Measurements from ENCODE around the gene CFAP20.

Gene CFAP20

GRCh38 chr16:58114827-58115825, 14.1 kb downstream of the CFAP20 start:
- Histone ChIP-seq H3K36me3 (ENCODE audit: control insufficient read depth in 2 of 2, insufficient read depth in 2 of 2, low read length in 2 of 2) (peaks cover 28 to 35% of the 10 kb centered on the region in 2 donors), H3K9ac (ENCODE audit: low read depth in 1 of 2, low read length in 2 of 2) (no peak overlapping the region), H3K27me3 (ENCODE audit: control insufficient read depth in 2 of 2, insufficient read depth in 2 of 2, low read length in 2 of 2) (no peaks in the 10 kb centered on the region), H3K4me3 (ENCODE audit: low read length in 2 of 2) (no peak overlapping the region), H3K27ac (ENCODE audit: low read depth in 2 of 2, low read length in 2 of 2) (no peak overlapping the region), H3K9me3 (ENCODE audit: control insufficient read depth in 2 of 2, low read length in 2 of 2) (no peaks in the 10 kb centered on the region), H3K4me1 (ENCODE audit: control insufficient read depth in 2 of 2, insufficient read depth in 2 of 2, low read length in 2 of 2) (peaks cover 2 to 3% of the 10 kb centered on the region in 2 donors)

GRCh38 chr16:58111302-58111627, 17.9 kb downstream of the CFAP20 start:
- no peak overlapping the region for H3K9ac ChIP-seq (ENCODE audit: low read depth in 1 of 2, low read length in 2 of 2)
- no peaks in the 10 kb centered on the region for H3K9me3 ChIP-seq (ENCODE audit: control insufficient read depth in 2 of 2, low read length in 2 of 2)
- no peak overlapping the region for H3K4me3 ChIP-seq (ENCODE audit: low read length in 2 of 2)
- H3K27ac ChIP-seq (ENCODE audit: low read depth in 2 of 2, low read length in 2 of 2) = no peak overlapping the region
- no peaks in the 10 kb centered on the region for H3K27me3 ChIP-seq (ENCODE audit: control insufficient read depth in 2 of 2, insufficient read depth in 2 of 2, low read length in 2 of 2)
- peaks cover 24 to 29% of the 10 kb centered on the region in 2 donors for H3K36me3 ChIP-seq (ENCODE audit: control insufficient read depth in 2 of 2, insufficient read depth in 2 of 2, low read length in 2 of 2)
- peaks cover 0 to 3% of the 10 kb centered on the region in 2 donors for H3K4me1 ChIP-seq (ENCODE audit: control insufficient read depth in 2 of 2, insufficient read depth in 2 of 2, low read length in 2 of 2)

DNA sequence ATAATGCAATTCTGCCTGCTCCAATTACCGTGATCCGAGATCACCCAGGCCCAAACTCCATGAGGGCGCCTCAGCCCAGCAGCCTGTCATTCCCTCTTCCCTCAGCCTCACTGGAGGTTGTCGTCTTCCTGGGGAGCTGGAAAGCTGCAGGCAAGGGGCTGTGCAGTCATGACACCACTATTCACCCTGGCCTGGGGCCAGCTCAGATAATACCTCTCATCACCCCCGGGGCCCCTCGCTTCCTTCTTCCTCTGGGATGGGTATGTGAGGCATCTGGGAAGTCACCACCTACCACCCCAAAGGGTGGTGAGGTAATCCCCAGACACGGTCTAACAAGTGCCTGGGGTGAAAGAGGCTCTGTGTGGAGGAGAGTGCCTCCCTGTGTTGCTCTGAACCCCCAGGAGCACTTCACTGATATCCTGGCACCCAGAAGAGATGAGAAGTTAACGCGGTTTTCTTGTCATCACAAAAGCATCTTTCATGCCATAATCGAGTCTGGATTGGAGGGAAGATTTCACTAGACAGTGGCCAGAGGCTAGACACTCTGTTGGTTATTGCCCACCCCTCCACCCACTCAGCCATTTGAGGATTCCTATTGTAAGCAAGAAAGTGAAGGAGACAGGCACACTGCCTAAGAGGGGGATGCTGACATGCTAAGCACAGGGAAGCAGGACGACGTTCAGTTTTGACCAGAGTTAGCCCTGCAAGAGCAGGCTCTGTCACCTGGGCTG, 18.4 kb downstream of the CFAP20 start:
- no peaks in the 10 kb centered on the region for H3K27me3 ChIP-seq (ENCODE audit: control insufficient read depth in 2 of 2, insufficient read depth in 2 of 2, low read length in 2 of 2)
- H3K36me3 ChIP-seq (ENCODE audit: control insufficient read depth in 2 of 2, insufficient read depth in 2 of 2, low read length in 2 of 2) = peaks cover 19 to 24% of the 10 kb centered on the region in 2 donors
- H3K9me3 ChIP-seq (ENCODE audit: control insufficient read depth in 2 of 2, low read length in 2 of 2) = no peaks in the 10 kb centered on the region
- no peak overlapping the region for H3K27ac ChIP-seq (ENCODE audit: low read depth in 2 of 2, low read length in 2 of 2)
- H3K4me3 ChIP-seq (ENCODE audit: low read length in 2 of 2) = no peak overlapping the region
- H3K4me1 ChIP-seq (ENCODE audit: control insufficient read depth in 2 of 2, insufficient read depth in 2 of 2, low read length in 2 of 2) = peaks cover 0 to 3% of the 10 kb centered on the region in 2 donors
- no peak overlapping the region for H3K9ac ChIP-seq (ENCODE audit: low read depth in 1 of 2, low read length in 2 of 2)

DNA sequence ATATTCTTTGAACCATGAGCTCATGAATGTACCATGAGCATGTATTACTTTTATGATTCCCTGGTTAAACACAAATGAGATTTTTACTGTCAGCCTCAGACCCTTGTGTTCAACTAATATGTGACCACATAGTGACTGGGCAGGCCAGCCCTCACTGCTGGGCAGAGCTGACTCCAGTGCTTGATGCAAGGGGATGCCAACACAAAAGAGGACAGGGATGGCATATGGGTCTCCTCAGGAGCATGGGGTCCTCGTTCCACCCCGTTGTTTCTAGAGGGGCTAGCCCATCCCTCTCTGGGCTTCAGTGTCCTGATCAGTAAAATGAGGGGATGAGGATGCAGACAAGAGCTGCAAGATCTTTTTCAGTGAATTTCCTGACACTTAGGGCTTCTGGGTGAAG, 19.3 kb downstream of the CFAP20 start:
- H3K9ac ChIP-seq (ENCODE audit: low read depth in 1 of 2, low read length in 2 of 2) = no peak overlapping the region
- no peak overlapping the region for H3K27ac ChIP-seq (ENCODE audit: low read depth in 2 of 2, low read length in 2 of 2)
- no peak overlapping the region for H3K4me3 ChIP-seq (ENCODE audit: low read length in 2 of 2)
- no peaks in the 10 kb centered on the region for H3K4me1 ChIP-seq (ENCODE audit: control insufficient read depth in 2 of 2, insufficient read depth in 2 of 2, low read length in 2 of 2)
- H3K36me3 ChIP-seq (ENCODE audit: control insufficient read depth in 2 of 2, insufficient read depth in 2 of 2, low read length in 2 of 2) = peaks cover 12 to 16% of the 10 kb centered on the region in 2 donors
- no peaks in the 10 kb centered on the region for H3K27me3 ChIP-seq (ENCODE audit: control insufficient read depth in 2 of 2, insufficient read depth in 2 of 2, low read length in 2 of 2)
- no peaks in the 10 kb centered on the region for H3K9me3 ChIP-seq (ENCODE audit: control insufficient read depth in 2 of 2, low read length in 2 of 2)

DNA sequence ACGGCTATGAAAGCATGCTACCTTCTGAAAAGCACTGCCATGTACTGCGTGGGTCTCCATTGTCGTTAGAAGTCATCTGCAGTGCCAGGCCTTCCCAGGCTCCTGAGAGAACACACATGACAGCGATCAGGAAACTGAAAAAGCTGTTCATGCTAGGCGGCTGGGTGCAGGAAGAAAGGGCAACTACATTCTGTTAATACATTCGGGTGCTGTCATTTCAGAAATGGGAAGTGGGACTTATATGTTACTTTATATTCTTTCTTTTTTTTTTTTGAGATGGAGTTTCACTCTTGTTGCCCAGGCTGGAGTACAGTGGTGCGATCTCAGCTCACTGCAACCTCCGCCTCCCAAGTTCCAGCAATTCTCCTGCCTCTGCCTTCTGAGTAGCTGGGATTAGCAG, 19.9 kb downstream of the CFAP20 start:
- peaks cover 6 to 11% of the 10 kb centered on the region in 2 donors for H3K36me3 ChIP-seq (ENCODE audit: control insufficient read depth in 2 of 2, insufficient read depth in 2 of 2, low read length in 2 of 2)
- no peaks in the 10 kb centered on the region for H3K4me1 ChIP-seq (ENCODE audit: control insufficient read depth in 2 of 2, insufficient read depth in 2 of 2, low read length in 2 of 2)
- H3K9ac ChIP-seq (ENCODE audit: low read depth in 1 of 2, low read length in 2 of 2) = no peak overlapping the region
- no peak overlapping the region for H3K4me3 ChIP-seq (ENCODE audit: low read length in 2 of 2)
- H3K9me3 ChIP-seq (ENCODE audit: control insufficient read depth in 2 of 2, low read length in 2 of 2) = no peaks in the 10 kb centered on the region
- H3K27ac ChIP-seq (ENCODE audit: low read depth in 2 of 2, low read length in 2 of 2) = no peak overlapping the region
- H3K27me3 ChIP-seq (ENCODE audit: control insufficient read depth in 2 of 2, insufficient read depth in 2 of 2, low read length in 2 of 2) = no peaks in the 10 kb centered on the region

GRCh38 chr16:58107709-58108108, 21.5 kb downstream of the CFAP20 start:
- Histone ChIP-seq H3K27ac (ENCODE audit: low read depth in 2 of 2, low read length in 2 of 2) (no peak overlapping the region), H3K9me3 (ENCODE audit: control insufficient read depth in 2 of 2, low read length in 2 of 2) (no peaks in the 10 kb centered on the region), H3K27me3 (ENCODE audit: control insufficient read depth in 2 of 2, insufficient read depth in 2 of 2, low read length in 2 of 2) (no peaks in the 10 kb centered on the region), H3K4me1 (ENCODE audit: control insufficient read depth in 2 of 2, insufficient read depth in 2 of 2, low read length in 2 of 2) (no peaks in the 10 kb centered on the region), H3K9ac (ENCODE audit: low read depth in 1 of 2, low read length in 2 of 2) (no peak overlapping the region), H3K4me3 (ENCODE audit: low read length in 2 of 2) (no peak overlapping the region), H3K36me3 (ENCODE audit: control insufficient read depth in 2 of 2, insufficient read depth in 2 of 2, low read length in 2 of 2) (no peaks in the 10 kb centered on the region)

DNA sequence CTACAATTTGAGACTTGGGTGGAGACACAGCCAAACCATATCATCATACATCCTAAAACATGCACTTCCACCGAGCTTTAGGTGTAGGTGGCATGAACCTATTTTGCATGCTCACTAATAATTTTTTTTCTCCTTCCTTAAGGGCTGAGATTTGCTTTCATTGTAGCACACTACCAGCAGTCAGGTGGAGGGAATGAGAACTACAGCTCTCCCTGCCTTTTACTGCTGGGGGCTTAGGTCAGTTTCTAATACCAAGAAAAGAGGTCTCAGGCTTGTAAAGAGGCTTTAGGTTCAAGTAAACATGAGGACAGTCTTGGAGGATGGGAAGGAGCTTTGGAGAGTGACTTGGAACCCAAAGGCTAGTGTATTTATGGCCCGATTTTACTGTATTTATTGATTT, 22.0 kb downstream of the CFAP20 start:
- no peaks in the 10 kb centered on the region for H3K9me3 ChIP-seq (ENCODE audit: control insufficient read depth in 2 of 2, low read length in 2 of 2)

DNA sequence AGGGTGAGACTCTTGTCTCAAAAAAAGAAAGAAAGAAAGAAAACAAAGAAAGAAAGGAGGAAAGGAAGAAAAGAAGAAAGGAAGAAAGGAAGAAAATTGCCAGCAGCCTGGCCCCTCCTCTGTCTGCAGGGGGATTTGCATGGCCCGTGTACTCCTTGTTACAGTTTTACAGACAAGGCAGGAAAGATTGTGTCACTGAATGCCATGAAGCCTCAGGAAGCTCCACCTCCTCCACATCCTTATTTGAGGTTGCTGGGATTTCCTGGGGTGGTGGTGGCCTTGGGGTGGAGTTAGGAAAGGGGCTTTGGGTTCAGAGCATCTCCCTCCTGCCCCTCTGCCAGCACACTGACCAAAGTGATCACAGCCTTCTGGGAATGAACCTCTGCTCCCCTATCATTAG, 23.6 kb downstream of the CFAP20 start:
- H3K4me1 ChIP-seq (ENCODE audit: control insufficient read depth in 2 of 2, insufficient read depth in 2 of 2, low read length in 2 of 2) = no peaks in the 10 kb centered on the region
- no peak overlapping the region for H3K4me3 ChIP-seq (ENCODE audit: low read length in 2 of 2)
- H3K27me3 ChIP-seq (ENCODE audit: control insufficient read depth in 2 of 2, insufficient read depth in 2 of 2, low read length in 2 of 2) = no peaks in the 10 kb centered on the region
- no peak overlapping the region for H3K27ac ChIP-seq (ENCODE audit: low read depth in 2 of 2, low read length in 2 of 2)
- no peak overlapping the region for H3K9ac ChIP-seq (ENCODE audit: low read depth in 1 of 2, low read length in 2 of 2)
- H3K36me3 ChIP-seq (ENCODE audit: control insufficient read depth in 2 of 2, insufficient read depth in 2 of 2, low read length in 2 of 2) = no peaks in the 10 kb centered on the region
- H3K9me3 ChIP-seq (ENCODE audit: control insufficient read depth in 2 of 2, low read length in 2 of 2) = no peaks in the 10 kb centered on the region

More for the DNA sequence above, 22.0 kb downstream of the CFAP20 start:
- Histone ChIP-seq H3K4me1 (ENCODE audit: control insufficient read depth in 2 of 2, insufficient read depth in 2 of 2, low read length in 2 of 2) (no peaks in the 10 kb centered on the region), H3K4me3 (ENCODE audit: low read length in 2 of 2) (no peak overlapping the region), H3K9ac (ENCODE audit: low read depth in 1 of 2, low read length in 2 of 2) (no peak overlapping the region), H3K27me3 (ENCODE audit: control insufficient read depth in 2 of 2, insufficient read depth in 2 of 2, low read length in 2 of 2) (no peaks in the 10 kb centered on the region), H3K36me3 (ENCODE audit: control insufficient read depth in 2 of 2, insufficient read depth in 2 of 2, low read length in 2 of 2) (no peaks in the 10 kb centered on the region), H3K27ac (ENCODE audit: low read depth in 2 of 2, low read length in 2 of 2) (no peak overlapping the region)

- Histone ChIP-seq H3K27me3 (ENCODE audit: control insufficient read depth in 2 of 2, insufficient read depth in 2 of 2, low read length in 2 of 2) (no peaks in the 10 kb centered on the region), H3K27ac (ENCODE audit: low read depth in 2 of 2, low read length in 2 of 2) (no peak overlapping the region), H3K4me1 (ENCODE audit: control insufficient read depth in 2 of 2, insufficient read depth in 2 of 2, low read length in 2 of 2) (no peaks in the 10 kb centered on the region), H3K9ac (ENCODE audit: low read depth in 1 of 2, low read length in 2 of 2) (no peak overlapping the region), H3K9me3 (ENCODE audit: control insufficient read depth in 2 of 2, low read length in 2 of 2) (no peaks in the 10 kb centered on the region), H3K4me3 (ENCODE audit: low read length in 2 of 2) (no peak overlapping the region), H3K36me3 (ENCODE audit: control insufficient read depth in 2 of 2, insufficient read depth in 2 of 2, low read length in 2 of 2) (no peaks in the 10 kb centered on the region)
Measured at GRCh38 chr16:58102665-58103392, 26.4 kb downstream of the CFAP20 start.

- H3K27me3 ChIP-seq (ENCODE audit: control insufficient read depth in 2 of 2, insufficient read depth in 2 of 2, low read length in 2 of 2) = no peaks in the 10 kb centered on the region
- H3K27ac ChIP-seq (ENCODE audit: low read depth in 2 of 2, low read length in 2 of 2) = no peak overlapping the region
- H3K36me3 ChIP-seq (ENCODE audit: control insufficient read depth in 2 of 2, insufficient read depth in 2 of 2, low read length in 2 of 2) = no peaks in the 10 kb centered on the region
- no peak overlapping the region for H3K9ac ChIP-seq (ENCODE audit: low read depth in 1 of 2, low read length in 2 of 2)
- H3K9me3 ChIP-seq (ENCODE audit: control insufficient read depth in 2 of 2, low read length in 2 of 2) = no peaks in the 10 kb centered on the region
- no peaks in the 10 kb centered on the region for H3K4me1 ChIP-seq (ENCODE audit: control insufficient read depth in 2 of 2, insufficient read depth in 2 of 2, low read length in 2 of 2)
- no peak overlapping the region for H3K4me3 ChIP-seq (ENCODE audit: low read length in 2 of 2)
Measured at GRCh38 chr16:58099956-58100300, 29.3 kb downstream of the CFAP20 start.
